ENCODE measurements around the gene ZNF835.

DNA sequence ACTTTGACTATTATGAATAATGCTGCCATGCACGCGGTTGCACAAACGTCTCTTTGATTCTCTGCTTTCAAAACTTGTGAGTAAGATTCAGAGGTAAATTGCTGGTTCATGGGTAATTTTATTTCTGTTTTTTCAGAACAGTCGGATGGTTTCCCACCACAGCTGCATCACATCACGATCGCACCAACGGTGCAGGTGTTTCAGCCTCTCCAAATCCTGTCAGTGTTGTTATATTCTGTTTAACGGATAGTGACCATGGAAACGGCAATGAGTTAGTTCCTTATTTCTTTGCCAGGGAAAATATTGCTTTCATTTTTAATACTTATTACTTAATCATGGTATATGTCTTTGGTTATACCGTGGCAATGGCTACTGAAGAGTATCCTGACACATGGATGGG lies 19.1 kb upstream of the ZNF835 start:
- no peak for TF ChIP-seq POLR2AphosphoS5 (IDR thresholded peaks at IDR 0.05; ENCODE audit: insufficient read depth in 1 of 2, low read depth in 1 of 2)
- TF ChIP-seq, protein P1, sequence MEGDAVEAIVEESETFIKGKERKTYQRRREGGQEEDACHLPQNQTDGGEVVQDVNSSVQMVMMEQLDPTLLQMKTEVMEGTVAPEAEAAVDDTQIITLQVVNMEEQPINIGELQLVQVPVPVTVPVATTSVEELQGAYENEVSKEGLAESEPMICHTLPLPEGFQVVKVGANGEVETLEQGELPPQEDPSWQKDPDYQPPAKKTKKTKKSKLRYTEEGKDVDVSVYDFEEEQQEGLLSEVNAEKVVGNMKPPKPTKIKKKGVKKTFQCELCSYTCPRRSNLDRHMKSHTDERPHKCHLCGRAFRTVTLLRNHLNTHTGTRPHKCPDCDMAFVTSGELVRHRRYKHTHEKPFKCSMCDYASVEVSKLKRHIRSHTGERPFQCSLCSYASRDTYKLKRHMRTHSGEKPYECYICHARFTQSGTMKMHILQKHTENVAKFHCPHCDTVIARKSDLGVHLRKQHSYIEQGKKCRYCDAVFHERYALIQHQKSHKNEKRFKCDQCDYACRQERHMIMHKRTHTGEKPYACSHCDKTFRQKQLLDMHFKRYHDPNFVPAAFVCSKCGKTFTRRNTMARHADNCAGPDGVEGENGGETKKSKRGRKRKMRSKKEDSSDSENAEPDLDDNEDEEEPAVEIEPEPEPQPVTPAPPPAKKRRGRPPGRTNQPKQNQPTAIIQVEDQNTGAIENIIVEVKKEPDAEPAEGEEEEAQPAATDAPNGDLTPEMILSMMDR (IDR thresholded peaks at IDR 0.05) = no peak
- TF ChIP-seq POLR2A (IDR thresholded peaks at IDR 0.05) = no peak

Data from vagina (tissue), 2 donors.